ENCODE data around the gene HDAC4.
"Not testable (repeated sequence)": the region's sequence is repeated elsewhere in the genome, so short reads cannot be mapped to it uniquely, and the experiment has no call there.

Gene HDAC4

DNA sequence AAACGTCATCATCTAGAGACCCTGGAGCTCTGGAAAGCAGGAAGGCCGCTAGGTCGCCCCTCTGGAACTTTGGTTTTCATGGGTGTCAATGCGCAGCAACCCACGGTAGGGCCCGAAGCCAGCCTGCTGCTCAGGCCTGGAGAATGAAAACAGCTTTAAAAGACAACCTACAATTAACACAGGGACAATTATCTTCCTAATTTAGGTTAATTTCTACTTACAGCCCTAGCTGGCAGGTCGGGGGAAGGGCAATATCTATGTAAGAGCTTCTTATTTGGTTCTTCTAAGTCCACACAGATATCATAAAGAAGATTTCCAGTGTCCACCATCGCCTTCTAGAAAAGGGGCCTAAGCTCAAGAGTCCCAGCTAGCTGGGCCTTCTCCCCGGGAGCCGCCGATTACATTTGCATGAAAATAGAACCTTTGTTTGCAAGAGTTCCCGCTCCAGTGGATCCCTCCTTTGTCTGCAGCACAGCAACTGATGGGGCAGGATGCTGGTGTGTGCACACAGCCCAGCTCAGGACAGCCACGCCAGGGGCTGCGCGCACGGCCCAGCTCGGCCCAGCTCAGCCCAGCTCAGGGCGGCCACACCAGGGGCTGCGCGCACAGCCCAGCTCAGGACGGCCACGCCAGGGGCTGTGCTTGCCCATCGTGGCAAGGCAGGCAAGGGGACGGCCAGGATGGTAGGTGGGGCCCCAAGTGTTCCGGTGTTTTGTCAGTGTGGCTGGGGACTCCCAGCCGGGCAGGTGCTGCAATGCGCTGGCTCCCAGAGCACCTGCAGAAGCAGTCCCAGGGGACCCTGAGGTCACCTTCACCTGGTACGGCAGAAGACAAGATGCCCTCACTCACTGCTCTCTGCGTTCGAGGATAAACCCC, 109.1 kb downstream of the HDAC4 start:
- no peak for DNase-seq

DNA sequence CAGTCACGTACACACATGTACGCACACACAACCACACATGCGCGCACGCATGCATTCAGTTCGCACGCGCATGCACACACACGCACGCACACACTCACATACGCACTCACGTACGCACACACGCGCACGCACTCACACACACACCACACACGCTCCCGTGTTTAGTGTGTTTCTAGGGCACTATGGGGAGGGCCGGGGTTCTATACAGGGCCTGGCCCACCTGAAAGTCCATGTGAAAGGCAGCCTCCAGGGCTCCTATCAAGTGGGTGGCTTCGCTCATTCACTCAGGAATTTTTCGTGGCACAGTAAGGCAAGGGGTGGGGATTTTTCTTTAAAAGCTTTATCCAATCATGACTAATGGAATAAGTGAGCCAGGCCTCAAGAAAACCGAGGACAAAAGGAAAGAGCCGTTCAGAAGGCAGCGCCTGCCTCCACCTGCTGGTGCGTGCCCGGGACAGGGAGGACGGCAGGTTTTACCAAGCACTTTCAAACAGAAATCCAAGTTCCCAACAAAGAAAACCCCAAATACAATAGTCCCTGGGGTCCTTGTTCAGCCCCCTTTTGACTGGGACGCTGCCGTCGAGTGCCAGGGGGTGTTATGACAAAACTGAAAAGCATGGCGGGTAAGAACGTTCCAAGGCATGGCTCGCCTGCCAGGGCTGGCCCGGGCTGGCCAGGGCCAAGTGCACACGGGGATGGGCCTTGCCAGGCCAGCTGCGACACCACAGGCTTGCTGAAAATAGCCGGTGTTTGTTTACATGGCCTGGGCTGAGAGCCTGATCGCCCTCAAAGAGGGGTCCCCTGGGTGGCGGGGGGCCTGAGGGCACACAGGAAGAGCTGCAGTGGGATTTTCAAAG, 110.0 kb downstream of the HDAC4 start:
- no peak for DNase-seq

GRCh38 chr2:239289545-239289944, 111.3 kb downstream of the HDAC4 start:
- no peak for DNase-seq

DNA sequence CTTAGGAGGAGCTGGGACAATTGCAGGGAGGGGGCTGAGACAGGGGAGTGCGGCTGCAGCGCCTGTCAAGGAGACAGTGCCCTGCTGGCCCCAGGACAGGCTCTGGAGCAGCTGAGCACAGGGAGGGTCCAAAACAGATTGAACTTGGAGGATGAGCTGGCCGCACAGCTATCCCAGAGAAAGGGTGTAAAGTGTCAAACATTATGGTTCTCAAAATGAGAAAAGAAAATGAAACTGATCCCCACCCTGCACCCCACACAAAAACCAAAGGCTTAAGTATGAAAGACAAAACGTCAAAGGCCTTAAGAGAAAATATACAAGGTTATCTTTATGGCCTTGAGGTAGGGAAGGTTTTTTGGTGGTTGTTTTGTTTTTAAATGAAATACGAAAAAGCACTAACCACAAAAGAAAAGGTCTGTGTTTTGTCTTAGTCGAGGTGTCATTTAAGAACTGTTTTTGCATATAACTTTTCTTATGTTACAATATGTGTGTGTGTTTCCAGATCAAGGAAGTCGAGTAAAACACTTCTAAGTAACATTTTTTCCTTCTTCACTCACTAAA, 111.8 kb downstream of the HDAC4 start:
- no peak for DNase-seq

- no peak for DNase-seq
Measured at GRCh38 chr2:239288237-239288636, 112.6 kb downstream of the HDAC4 start.

- DNase-seq: no peak
Measured at GRCh38 chr2:239287461-239287860, 113.4 kb downstream of the HDAC4 start.

DNA sequence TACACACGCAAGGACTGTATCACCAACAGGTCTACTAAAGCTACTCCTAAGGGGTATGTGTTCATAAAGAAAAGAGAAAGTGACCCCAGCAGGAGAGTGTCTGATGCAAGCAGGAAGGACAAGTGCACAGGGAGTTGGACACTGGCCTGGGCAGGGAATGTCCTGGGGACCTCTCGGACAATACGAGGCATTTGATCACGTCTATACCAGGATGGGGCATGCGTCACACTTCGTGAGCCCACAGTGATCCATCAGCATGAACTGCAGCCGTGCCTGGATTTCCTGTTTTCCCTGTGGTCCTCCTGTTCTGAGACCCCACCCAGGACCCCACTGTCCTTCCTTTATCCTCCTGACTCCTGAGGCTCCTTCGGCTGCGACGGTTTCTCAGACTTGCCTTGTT, 113.9 kb downstream of the HDAC4 start:
- DNase-seq: no peak

GRCh38 chr2:239285932-239286230, 114.9 kb downstream of the HDAC4 start:
- DNase-seq: no peak

GRCh38 chr2:239285071-239285931, 115.5 kb downstream of the HDAC4 start:
- no peak for DNase-seq

DNA sequence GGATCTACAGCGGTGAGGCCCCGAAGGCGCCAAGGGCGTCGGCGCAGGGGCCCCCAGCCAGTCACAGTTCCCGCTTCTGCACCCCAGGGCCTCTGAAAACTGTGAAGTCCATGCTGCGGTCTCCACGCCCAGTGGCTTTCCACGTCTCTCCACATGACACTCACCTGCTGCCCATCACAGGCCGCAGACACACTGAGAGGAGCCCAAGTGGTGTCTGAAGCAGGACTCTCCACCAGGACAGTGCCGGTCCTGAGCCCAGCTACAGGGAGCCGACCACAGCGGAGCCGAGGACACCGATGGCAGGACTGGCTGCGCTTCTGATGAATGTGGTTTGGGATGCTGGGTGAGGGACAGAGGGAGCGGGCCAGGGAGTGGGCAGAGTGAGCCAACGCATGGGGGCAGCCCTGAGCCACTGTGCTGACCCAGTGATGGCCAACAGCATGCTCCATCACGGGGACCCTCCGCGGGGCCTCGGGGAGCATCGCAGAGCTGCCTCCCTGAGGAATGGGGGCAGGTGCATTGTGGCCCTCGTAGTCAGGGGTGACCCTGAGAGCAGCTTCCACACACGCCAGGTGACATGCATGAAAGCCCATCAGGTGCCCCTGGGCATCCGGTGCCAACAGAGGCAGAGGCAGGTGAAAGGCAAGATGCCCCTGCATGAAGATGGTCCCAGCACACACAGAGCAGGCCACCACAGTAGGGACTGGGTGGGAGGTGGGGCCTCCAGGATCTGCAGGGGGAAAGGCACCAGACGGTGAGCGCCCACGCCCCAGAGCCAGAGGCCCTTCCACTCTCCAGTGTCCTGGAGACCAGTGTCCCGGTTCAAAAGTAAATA, 116.6 kb downstream of the HDAC4 start:
- DNase-seq: no peak

DNA sequence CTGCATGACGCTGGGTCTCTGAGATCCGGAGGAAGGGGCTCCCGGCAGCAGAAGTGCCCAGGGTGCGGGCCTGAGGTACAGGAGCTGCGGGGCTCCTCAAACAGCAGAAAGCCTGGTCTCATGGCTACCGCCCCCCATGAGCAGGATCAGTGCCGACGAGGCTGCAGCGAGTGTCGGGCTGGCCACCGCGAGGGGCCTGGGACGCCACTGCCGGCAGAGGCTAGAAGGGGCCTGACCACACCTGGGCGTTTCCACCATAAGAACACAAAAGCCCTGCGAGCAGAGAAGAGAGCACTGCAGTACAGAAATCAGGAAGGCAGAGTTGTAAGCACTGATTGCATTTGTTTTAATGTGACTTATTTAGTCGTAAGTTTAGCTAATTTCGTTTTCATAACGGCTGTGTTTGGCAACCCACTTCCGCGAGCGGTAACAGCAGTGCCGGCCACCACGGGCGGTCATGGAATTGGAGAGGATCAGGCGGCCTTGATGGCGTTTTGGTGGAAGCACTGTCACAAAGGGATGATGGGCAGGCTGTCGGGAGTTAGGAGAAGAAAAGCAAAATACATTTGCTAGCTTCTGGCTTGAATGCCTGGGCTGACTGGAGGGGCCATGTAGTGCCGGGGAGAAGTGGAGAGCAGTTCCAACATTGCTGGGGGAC, 117.4 kb downstream of the HDAC4 start:
- DNase-seq: no peak

DNA sequence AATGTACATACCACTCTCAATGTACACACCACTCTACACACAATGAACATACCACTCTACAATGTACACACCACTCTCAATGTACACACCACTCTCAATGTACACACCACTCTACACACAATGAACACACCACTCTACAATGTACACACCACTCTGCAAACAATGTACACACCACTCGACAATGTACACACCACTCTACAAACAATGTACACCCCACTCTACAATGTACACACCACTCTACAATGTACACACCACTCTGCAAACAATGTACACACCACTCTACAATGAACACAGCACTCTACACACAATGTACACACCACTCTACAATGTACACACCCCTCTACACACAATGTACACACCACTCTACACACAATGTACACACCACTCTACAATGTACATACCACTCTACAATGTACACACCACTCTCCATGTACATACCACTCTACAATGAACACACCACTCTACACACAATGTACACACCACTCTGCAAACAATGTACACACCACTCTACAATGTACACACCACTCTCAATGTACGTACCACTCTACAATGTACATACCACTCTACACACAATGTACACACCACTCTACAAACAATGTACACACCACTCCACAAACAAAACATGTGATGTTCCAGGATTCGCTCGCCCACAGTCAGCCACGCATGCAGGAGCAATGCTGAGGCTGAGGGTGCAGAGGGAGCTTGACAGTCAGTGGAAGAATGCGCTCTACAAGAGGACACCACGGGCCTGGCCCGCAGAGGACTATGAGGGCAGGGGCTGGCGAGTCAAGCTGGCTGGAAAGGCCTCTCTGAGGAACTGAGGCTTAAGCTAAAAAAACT, 118.2 kb downstream of the HDAC4 start:
- no peak for DNase-seq

- not testable (repeated sequence) for DNase-seq
Measured at GRCh38 chr2:239280296-239281017, 120.4 kb downstream of the HDAC4 start.

- no peak for DNase-seq
Measured at GRCh38 chr2:239279508-239280295, 121.1 kb downstream of the HDAC4 start.

- DNase-seq: no peak
Measured at GRCh38 chr2:239278941-239279365, 121.9 kb downstream of the HDAC4 start.

DNA sequence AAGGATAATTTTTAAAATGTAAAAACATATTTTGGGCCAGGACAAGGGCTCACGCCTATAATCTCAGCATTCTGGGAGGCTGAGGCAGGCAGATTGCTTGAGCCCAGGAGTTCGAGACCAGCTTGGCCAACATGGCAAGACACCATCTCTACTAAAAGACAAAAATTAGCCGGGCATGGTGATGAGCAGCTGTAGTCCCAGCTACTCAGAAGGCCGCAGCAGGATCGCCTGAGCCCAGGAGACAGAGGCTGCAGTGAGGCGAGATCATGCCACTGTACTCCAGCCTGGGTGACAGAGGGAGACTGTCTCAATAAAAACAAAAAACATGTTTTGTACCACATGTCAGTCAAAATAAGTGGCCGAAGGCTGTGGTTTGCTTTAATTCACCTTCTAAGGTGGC, 122.5 kb downstream of the HDAC4 start:
- no peak for DNase-seq

- no peak for DNase-seq
Measured at GRCh38 chr2:239277401-239278085, 123.3 kb downstream of the HDAC4 start.

GRCh38 chr2:239276851-239277250, 124.0 kb downstream of the HDAC4 start:
- no peak for DNase-seq
